Muscle layer of colon (tissue), 2 donors: Measurements from ENCODE around the gene NELFB.

Experiments used
- H3K27ac ChIP-seq: one replicate; pipeline ENCODE4 v1.7.0; 2013; ENCODE audit warnings: low read depth, mild to moderate bottlenecking, low read length, moderate library complexity
- H3K27me3 ChIP-seq, 2 donors: one replicate each; pipeline ENCODE4 v1.7.0; 2013; ENCODE audit warnings: low read length in 2 of 2, mild to moderate bottlenecking in 2 of 2; ENCODE audit not compliant: insufficient read depth in 2 of 2, control insufficient read depth in 1 of 2
- H3K36me3 ChIP-seq: one replicate; pipeline ENCODE4 v1.7.0; 2013; ENCODE audit warnings: mild to moderate bottlenecking, low read length; ENCODE audit not compliant: insufficient read depth
- H3K4me1 ChIP-seq: one replicate; pipeline ENCODE4 v1.7.0; 2013; ENCODE audit warnings: mild to moderate bottlenecking, low read length; ENCODE audit not compliant: insufficient read depth
- H3K4me3 ChIP-seq, 2 donors: one replicate each; pipeline ENCODE4 v1.7.0; 2013; ENCODE audit warnings: low read length in 2 of 2, low read depth in 1 of 2, mild to moderate bottlenecking in 1 of 2, moderate library complexity in 1 of 2
- H3K9ac ChIP-seq: one replicate; pipeline ENCODE4 v1.7.0; 2013; ENCODE audit warnings: low read length
- H3K9me3 ChIP-seq: one replicate; pipeline ENCODE4 v1.7.0; 2013; ENCODE audit warnings: mild to moderate bottlenecking, low read length
- donor health status: abdominal sarcoma.
- donor health status: Adenocarcinoma of cecum.

Gene NELFB

DNA sequence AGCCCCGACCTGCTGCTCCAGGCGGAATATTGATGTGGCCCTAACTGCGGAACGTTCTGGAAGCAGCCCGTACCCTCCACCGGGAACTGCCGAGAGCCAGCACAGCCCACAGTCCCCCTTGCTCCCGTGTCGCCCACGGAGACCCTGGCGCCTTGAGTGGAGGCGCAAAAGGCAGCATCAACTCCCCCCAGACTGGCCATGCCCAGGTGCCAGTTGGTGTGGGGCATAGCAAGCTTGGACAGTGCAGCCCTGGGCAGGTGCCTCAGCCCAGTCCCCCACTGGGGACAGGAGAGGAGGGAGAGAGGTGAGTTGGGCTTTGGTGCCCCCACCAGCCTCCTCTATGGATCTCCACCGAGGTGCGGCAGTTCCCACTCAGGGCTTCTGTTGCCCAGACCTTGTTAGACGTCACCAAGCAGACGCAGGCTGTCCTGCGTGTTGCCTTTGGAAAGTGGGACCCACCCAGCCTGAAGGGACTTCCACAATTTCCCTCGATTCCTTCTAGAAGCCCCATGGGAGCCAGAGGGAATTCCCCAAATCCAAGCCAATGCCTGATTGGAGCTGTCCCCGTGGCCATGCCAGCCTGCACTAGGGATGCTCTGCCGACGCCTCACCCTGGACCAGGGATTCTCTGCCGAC is 66.7 kb downstream of the NELFB start:
- peaks cover 0 to 14% of the 10 kb centered on the region in 2 donors for H3K27me3 ChIP-seq
- no peak overlapping the region for H3K4me3 ChIP-seq
- no peak overlapping the region for H3K9ac ChIP-seq
- no peaks in the 10 kb centered on the region for H3K36me3 ChIP-seq
- no peak overlapping the region for H3K27ac ChIP-seq
- no peaks in the 10 kb centered on the region for H3K9me3 ChIP-seq
- H3K4me1 ChIP-seq = no peaks in the 10 kb centered on the region
